GM19452 (cell line): Measurements from ENCODE around the gene CUZD1.

Experiments
- ATAC-seq: cut with Tn5 transposase; IDR thresholded peaks from one replicate; pipeline ENCODE4 v1.9.1; 2021; ENCODE audit not compliant: unreplicated experiment

Gene CUZD1

DNA sequence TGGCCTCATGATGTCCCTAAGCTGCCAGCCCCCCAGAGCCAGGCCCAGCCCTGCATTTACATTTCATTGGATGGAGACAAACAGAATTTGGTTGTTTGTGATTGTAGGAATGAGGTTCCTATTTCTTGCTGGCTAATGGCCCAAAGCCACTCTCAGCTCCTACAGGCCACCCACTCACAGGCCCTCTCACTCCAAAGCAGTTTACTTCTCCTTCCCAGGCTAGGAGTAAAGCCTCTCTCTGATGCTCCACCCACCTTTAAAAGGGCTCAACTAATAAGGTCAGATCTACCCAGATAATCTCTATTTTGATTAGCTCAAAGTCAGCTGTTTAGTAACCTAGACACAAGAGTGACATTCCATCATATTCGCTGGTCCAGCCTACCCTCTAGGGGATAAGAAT is 11.2 kb upstream of the CUZD1 start:
- ATAC-seq: no peak

DNA sequence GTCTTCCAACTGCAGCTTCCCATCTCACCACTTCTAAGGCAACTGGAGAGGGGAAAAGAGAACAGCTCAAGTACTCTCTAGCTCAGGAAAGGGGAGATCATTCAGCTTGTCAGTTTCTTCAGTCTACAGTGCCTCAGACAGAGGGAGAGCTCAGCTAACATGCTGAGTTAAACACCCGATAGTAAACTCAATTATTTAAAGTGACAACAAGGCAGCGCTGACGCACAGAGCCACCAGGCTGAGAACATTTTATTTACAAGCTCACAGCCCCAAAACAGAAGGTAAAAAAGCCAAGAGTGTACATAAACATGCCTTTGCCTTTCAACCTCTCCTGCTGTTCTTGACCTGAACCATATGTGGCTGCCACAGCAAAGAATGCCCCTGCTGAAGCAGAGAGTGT is 10.1 kb upstream of the CUZD1 start:
- ATAC-seq: no peak

DNA sequence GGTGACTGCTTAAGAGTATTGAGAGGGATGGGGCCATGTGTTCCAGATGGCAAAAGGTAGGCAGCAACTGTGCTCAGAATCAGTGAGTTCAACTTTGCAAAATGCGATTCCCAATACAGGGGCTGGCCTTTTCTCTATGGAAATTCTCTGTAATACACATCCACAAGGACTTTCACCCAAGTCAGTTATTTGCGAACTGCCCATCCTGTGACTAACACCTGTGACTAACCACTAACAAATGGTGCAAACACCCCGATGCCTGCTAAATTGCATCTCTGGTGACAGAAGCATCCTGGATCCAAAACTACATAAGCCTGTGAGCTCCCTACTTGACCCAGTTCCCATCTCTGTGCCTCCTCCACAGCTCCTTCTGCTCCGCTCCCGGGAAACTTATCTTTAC is 9.0 kb upstream of the CUZD1 start:
- no peak for ATAC-seq

DNA sequence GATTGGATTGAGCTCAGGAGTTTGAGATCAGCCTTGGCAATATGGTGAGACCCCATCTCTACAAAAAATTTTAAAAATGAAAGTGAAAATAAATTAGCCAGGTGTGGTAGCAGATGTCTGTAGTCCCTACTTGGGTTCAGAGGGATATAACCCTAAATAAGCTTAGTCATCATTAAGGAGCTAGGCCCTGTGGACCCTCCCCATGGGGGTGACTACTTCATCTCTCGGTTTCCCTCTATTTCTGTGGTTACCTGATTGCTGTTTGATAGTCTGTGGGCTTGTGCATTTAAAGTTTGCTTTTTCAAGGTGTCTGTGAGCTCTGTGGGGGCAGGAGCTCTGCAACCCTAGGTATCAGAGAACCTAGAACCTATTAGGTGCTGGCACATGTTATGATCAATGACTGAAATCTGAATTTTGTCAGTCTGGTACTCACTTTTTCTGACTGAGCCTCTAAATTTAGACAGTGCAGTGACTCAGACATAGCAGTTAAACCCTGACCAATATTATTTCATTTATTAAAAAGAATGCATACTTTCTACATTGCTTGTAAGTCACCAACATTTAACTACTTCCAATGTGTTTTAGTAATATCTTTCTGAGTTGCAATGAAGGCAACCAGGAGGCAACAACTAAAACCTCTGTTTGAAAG is 8.1 kb upstream of the CUZD1 start:
- no peak for ATAC-seq

DNA sequence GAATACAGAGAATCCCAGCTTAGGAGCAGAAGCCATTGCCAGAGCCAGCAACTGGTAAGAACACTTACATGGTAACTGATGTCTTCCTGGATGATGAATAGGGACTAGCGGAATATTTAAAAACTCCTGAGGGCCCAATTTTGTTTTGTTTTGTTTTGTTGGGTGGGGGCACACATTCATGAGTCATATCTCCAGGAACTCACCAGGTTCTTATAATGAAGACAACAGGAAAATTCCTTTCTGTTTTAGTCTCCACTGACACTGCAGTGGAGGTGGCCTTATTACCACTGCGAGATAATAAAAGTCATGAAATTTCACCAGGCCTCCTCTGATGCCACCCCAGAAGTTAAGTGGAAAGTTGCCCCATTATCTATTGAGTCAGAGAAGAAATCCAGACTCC is 6.6 kb upstream of the CUZD1 start:
- ATAC-seq: no peak

DNA sequence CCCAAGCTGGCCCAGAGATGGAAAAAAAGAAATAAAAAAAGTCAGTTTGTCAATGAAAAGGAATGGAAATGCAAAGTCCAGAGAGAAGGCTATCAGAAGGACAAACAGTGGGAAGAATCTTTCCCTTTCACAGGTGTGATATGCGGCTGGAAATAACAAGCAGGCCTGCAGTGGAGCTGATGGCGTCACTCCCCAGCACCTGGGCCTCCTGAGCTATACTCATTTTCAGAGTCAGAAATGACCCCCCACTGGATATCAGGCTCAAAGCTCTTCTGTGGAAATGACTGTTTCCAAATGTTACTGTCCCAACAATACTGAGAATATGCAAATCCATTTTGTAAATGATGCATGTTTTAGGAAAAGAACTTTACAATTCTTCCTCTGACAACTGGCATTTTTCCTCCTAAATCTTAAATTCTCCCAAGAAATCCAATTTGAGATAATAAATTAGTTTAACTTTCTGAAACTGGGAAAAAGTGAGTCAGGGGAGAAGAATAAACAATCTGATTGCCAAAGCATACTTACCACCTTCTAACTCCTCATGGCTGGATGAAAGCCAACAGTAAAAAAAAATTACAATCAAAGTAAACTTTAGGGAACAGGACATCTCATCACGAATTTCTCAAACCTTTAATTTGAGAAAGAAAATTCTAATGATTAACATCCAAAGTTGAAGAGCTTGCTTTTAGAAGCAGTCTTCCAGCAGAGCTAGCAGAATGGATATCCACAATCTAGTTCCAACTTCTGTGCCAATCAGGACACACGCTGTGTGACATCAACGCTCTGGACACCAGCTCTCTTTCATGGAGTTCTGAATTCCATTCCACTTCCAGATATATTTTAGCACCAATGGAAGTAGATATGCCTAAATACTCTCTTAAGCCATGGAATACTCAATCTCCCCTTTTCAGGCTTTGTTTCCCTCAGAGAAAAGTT is 5.3 kb upstream of the CUZD1 start:
- no peak for ATAC-seq

DNA sequence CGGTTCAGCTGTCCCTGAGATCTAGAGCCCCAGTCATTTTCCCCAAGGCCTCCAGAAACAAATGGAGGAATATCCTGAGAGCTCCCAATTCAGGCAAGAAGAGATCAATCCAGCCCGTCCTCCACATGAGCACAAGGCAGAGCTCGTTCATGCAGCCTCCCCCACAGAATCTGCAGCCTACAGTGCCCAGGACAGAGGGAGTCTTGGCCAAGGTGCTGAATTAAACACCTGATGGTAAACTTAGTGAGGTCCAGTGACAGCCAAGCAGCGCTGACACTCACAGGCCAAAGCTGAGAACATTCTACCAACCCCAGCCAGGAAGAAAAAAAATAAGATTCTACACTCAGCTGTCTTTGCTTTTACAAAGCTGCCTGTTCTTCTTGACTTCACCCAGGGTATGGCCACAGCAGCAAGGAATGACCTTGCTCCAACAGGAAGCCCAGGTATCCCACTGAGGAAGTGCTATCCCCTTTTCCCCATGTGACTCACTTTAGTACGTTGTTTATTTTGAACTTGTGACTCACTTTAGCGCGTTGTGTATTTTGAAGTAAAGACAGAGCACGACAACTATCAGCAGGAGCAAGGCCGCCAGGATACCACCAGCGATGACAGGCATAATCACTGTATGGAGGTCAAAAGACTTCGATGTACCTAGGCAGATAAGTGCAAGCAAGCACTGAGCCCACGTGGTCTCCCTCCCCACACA is 4.4 kb upstream of the CUZD1 start:
- ATAC-seq: no peak

DNA sequence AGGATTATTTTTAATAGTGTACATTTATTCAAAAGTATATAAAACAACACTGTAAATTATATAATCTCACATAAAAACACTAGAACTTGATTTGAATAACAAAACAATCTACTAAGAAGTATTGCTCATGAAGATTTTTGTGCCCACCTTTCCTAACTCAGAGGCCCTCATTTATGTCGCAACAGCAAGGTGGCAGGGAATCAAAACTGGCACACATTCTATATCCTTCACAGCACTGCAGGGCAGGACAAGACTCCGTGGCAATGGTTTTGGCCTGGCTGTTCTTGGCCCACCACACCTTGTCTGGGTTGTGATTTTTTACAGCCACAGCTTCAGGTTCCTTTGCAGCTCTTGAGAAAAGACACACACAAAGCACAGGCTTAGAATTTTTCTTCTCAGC is 3.4 kb upstream of the CUZD1 start:
- ATAC-seq: no peak

DNA sequence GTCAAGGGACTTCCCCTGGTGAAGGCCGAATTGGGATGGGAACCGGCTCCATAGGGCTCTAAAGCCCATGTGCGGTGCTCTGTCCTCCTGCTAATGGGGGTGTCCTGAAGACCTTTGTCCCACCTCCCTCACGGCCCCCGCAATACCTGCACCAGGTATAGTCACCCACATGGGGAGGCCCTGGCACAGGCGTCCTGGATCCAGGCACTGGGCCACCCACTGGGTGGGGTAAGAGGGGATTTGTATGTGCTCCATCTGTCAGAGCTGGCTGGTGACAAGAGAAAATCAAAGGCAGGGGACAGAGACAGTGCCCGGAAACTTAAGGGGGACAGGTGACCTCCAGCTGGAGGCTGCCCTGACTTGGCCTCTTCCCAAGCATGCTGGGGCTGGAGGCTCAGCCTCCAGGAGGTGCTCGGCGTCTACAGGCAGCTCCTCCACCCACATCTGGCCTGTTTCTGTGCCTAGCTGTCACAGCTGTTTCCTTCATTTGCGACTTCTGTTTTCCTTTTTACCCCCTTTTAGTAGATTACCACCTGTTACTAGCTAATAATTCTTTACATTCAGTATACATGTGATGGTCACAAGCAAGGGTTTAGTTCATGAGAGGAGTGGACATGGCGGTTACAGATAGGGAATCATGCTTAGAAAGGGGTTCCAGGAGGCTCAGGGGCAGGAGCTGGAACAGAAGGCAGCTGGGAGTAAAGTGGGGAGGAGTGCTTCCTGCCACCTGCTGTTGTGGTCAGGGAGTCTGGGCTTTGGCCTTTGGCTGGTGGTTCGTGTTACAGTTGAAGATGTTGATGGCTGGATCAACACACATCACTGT is 2.3 kb upstream of the CUZD1 start:
- ATAC-seq: no peak

DNA sequence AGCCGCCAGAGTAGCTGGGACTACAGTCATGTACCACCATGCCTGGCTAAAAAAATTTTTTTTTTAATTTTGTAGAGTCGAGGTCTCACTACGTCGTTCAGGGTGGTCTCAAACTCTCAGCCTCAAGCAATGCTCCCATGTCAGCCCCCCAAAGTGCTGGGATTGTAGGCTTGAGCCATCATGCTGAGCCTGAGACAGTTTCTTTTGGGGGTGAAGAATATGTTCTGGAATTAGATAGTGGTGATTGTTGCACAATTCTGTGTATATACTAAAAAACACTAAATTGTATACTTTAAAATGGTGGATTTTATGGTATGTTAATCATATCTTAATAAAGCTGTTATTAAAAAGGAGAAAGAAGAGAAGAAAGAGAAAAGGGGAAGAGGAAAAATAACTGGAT is 1.5 kb downstream of the CUZD1 start:
- no peak for ATAC-seq

DNA sequence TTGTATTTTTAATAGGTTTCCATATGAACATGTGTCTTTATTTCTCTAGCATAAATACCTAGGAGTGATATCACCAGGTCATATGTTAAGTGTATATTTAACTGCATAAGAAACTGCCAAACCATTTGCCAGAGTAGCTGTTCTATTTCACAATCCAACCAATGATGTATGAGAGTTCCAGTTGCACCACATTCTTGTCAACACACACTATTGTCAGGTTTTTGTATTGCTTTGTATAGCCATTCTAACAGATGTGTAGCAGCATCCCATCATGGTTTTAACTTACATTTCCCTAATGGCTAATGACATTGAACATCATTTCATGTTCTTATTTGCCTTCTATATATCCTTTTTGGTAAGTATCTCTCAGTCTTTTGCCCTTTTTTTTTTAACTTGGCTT is 4.1 kb downstream of the CUZD1 start:
- no peak for ATAC-seq

DNA sequence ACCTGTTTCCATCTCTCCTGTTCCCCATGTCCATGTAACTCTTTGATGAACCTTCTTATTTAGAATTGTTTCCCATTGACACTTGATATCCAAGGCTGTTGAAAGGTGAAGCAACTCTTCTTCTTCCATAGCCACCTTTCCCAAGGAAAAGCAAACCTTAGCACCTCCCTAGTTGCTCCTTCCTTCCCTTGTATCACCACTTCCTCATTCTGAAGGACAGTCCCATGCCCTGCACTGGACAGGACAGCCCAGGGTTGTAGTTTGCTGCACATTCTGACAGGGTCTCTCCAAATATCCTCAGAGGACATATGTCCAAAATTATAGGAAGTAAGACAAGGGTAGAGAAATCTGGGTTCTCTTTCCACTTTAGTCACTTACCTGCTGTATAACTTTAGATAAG is 6.2 kb downstream of the CUZD1 start:
- ATAC-seq: no peak

DNA sequence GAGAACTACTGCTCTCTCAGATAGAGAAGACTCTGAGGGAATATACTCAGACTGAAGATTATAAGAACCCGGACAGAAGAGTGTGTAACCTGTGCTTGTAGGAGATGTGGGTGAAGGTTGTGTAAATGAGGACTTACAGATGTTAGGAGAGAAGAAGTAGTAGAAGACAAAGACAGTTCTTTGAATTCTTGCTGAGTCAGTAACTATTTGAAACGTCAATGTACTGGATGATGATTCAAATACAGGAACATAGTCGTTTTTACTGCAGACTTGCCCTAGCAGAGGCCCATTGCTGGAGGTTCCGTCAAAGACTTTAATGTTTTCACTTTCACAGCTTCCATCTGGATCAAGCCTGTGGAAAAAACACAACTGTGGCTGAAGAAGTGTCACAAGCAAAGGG is 6.8 kb downstream of the CUZD1 start:
- ATAC-seq: no peak

DNA sequence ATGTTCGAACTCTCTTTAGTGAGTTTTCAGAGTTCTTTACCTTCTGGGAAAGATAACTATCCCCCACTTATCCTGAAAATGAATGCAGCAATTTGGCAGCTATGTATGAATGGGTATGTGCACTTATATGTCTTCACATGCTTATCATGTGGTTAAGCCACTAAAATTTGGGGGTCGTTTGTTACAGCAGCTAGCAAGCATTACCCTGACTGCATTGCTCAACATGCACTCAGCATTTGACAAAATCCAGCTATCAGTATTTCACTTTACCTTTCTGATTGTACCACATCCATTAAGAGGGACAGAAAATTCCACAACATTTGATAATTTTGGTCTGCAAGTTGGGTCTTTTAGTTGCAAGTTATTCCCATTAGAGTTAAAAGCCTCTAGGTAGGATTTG is 9.7 kb downstream of the CUZD1 start:
- ATAC-seq: no peak

DNA sequence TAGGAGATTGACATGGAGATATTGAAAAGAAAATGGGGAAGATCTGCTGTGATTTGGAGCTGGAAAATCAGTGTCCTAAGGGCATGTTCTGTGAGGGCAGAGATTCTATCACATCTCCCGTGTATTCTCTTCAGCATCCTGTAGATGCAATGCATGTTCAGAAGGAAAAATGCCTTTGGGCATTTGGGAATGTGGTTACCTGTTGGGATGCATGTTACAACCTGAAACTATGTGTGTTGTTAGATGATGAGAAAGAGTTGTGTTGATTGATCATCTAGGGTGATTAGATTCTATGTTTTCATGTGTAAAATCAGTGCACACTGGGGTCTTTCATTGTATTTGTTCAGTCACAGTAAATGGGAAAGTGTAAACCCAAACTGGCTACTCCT is 14.7 kb downstream of the CUZD1 start:
- ATAC-seq: no peak

DNA sequence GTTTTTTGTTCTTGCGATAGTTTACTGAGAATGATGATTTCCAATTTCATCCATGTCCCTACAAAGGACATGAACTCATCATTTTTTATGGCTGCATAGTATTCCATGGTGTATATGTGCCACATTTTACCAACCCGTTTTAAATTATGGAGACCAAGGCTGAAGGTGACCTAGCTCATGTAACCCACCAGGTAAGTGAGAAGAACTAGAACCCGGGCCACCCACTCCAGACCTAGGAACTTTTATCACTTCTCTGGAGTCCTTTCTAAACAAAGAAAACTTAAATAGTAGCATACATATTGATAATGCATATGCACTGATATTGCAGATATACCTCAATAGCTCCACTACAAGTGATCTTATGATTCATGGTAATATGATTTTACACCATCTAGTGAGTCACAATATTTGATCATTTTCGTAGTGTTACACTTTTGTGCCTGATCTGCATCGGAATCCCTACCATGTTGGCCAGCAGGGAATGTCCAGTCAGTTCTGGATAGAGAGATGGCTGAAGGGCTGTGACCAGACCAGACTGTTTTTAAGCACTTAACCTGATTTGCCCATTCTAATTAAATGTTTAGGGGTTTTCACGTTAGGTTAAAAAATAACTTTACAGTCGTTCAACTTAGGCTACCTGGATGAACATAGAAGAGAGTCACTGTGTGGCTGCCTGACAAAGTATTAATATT is 15.2 kb downstream of the CUZD1 start:
- ATAC-seq: no peak

DNA sequence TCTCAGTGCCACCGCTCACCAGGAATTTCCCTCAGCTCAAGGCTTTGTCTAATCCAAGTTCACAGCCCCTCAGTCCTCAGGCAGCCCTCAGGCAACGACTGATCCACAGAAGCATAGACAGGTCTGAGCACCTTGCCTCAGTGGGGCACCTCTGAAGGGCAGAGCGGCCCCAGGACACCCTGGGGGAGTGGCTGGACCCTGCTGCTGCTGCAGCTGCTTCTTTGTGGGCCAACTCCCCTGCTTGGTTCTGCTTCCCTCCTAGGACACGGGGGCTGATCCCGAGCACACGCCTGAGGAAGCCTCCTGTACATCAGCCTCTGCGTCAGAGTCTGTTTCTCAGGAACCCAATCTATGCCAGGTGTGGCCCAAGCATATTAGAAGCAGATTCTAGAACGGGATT is 16.2 kb downstream of the CUZD1 start:
- ATAC-seq: no peak

DNA sequence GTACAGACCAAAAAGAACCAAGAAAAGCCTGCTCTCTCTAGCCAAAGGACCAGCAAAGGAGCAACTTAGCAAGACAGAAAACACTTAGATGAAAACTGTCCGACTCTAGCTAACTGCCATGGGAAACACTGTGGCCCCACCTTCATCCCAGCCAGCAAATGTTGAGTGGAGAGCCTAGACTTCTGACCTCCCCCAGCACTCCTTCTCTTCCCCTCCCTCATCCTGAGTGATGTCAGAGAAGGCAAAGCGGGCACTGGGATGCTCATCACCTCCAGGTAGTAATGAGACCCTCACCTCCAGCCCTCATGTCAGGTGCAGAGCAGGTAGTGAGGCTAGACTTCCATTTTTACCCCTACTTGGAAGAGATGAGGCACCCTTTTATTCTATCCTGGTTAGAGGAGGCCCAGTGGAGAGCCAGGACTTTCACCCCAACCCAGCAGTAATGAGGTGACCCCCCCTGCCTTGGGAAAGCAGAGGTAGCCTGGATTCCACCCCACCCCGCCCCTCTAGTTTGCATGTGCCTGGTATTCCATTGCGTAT is 16.9 kb downstream of the CUZD1 start:
- no peak for ATAC-seq

DNA sequence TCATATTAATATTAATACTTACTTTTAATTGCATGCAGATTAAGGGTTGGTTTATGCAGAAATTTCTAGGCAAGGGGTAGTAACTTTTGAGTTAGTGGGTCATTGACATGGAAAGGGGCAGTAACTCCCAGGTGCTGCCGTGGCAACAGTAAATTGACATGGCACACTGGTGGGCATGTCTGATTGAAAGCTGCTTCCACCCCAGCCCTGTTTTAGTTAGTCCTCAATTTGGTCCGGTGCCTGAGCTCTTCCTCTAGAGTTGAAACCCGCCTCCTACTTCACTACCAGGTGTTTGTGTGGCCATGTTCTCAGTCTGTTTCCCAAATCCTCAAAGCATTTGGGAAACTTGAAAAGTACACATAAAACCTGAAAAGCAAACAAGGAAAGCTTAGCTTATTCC is 18.4 kb downstream of the CUZD1 start:
- no peak for ATAC-seq

DNA sequence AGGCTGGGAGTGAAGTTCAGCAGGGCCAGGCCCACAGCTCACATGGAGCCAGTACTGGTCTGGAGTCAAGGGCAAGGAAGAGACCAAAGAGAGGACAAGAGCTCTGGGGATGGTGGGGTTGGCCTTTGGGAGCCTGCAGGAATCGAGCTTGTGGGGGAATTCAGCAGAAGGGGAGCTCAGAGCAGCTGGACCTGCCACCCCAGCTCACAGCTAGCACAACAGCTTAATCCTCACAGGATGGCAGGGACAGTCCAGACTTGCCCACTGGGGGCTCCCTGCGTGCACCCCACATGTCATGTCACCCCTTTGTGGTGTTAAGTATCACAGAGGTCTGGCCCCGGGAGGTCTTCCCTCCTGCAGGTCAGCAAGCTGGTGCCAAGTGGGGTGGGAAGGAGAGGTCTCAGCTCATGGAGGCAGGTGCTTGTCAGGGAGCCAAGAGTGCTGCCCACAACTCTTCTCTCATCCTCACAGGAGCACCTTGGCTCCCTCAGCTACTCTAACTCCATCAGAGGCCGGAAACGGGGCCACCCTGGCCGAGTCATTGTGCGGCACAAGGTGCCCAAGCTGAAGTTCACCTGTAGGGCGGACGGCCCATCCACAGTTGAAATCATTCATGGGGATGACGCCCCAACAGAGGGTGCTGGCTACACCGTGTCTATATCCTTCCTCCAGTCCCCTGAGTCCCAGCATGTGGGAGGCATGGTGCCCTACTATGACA is 22.5 kb downstream of the CUZD1 start:
- no peak for ATAC-seq
